Hair follicular keratinocyte (primary cell): ENCODE data around the gene LGALS8. TPM values are rescaled to one million over a fixed set of nuclear protein-coding genes. Genes with fewer than 3 reads are reported as not detected.

Source experiments
- total RNA-seq: library from RNA; depleted of rRNA; stranded (reverse); fragments of >200 nt; gene quantifications from 2 replicates; pipeline ENCODE4 v1.2.3, GENCODE V29; 2015

LGALS8 gene
- 24.6 and 35.8 TPM in 2 replicates for total RNA-seq

DNA sequence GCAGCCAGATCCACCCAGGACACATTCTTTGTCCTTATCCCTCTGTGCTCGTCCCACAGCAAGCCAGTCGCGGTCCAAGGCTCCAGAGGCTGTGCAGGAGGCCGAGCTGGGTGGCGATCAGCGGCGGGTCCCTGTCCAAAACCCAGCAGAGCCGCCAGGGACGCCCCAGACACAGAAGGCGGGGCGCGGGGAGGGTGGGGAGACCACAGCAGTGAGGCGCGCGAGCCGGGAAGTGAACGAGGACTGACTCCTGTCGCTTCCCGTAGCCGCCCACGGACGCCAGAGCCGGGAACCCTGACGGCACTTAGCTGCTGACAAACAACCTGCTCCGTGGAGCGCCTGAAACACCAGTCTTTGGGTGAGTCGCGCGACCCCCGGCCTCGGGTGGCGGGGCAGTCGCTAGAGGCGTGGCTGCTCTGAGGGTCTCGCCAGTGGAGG is at the start of gene LGALS8:
Gene LGALS8 (plus strand): TSS at position 279 of the 438 bp plus-strand sequence. CDS start 2,089 bp downstream, outside the sequence.

Other genes starting within 250 kb of the LGALS8 start
- 2.0 and 3.9 TPM in 2 replicates for gene ERO1B, start 242.0 kb upstream of the LGALS8 start, total RNA-seq
- gene EDARADD, start 129.7 kb upstream of the LGALS8 start, total RNA-seq, result 4.7 and 8.0 TPM in 2 replicates
- 22.2 and 25.3 TPM in 2 replicates for gene HEATR1, start 80.5 kb downstream of the LGALS8 start, total RNA-seq
- not detected in 2 replicates for gene ACTN2, start 162.5 kb downstream of the LGALS8 start, total RNA-seq